Body of pancreas (tissue), 4 donors: ENCODE results near the gene RBM19.

Experiments
- CTCF ChIP-seq, 7 experiments: fragments of 450-650 bp in 4 of 7; fragments of 200-600 bp in 3 of 7; sonication (generic) in 3 of 7; IDR thresholded peaks; one replicate each; pipeline ENCODE4 v1.5.1; 2016 to 2019; ENCODE audit warnings: antibody characterized with exemption in 7 of 7
- POLR2A ChIP-seq, 3 donors: fragments of 450-650 bp; IDR thresholded peaks; one replicate each; pipeline ENCODE4 v1.6.1; 2016; ENCODE audit warnings: antibody characterized with exemption in 3 of 3, mild to moderate bottlenecking in 2 of 3

- no peak for TF ChIP-seq POLR2A (IDR thresholded peaks at IDR 0.05)
- TF ChIP-seq CTCF (IDR thresholded peaks at IDR 0.05) = no peak
Measured at GRCh38 chr12:113888435-113888834, 77.7 kb downstream of the RBM19 start.
